HG03103 (cell line): ENCODE data around the gene TRPM3.

Source experiments
- ATAC-seq: cut with Tn5 transposase; IDR thresholded peaks from one replicate; pipeline ENCODE4 v1.9.1; 2021; ENCODE audit warnings: low read depth; ENCODE audit not compliant: unreplicated experiment

Gene TRPM3

DNA sequence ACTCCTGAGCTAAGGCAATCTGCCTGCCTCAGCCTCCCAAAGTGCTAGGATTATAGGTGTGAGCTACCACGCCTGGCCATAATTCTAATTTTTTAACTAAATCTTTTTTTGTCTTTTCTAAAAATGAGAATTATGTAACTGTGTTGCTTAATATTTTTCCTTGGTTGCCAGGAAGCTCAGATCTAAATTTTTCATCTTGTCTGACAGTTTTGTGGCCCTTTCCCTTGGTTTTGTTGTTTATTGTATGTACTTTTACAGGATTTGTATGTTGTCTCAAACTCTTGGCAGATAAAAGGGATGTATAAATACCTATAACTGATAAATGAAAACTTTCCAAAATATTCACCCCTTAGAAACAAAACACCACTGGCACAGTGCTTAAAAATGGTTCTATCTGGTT lies 618.7 kb downstream of the TRPM3 start:
- no peak for ATAC-seq

DNA sequence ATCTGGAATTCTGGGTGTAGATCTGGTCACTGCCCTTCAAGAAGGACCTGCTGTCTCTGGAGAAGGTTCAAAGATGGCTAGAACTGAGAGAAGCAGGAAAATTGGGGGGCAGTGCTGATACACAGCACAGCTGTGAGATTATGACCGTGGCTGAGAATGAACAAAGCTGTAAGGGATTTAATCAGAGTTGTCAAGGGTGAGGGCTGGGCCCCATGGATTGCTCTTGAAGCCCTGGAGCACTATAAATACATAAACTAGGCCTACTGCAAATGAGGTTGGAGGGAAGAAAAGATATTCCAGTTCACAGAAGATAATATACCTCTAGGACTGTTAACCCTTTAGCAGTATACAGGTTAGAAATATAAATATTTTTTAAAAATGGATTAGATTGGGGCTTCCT lies 620.6 kb downstream of the TRPM3 start:
- no peak for ATAC-seq

DNA sequence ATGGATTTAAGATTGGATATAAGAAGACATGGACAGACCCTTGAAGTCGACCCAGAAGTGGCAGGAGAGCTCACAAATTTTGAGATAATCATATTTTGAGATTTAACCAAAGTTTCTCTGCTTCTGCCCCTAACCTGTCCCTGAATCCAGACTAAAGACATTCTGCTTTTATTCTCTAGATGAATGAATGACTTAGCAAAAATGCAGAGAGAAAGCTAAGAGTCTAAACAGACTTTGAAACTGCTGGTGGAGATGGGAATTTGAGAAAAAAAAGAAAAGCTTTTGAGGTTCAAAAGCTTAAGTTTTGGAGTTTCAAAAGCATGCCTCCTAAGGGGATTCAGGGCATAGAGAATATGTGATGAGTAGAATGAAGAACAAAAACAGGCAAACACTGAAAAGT lies 621.8 kb downstream of the TRPM3 start:
- no peak for ATAC-seq

DNA sequence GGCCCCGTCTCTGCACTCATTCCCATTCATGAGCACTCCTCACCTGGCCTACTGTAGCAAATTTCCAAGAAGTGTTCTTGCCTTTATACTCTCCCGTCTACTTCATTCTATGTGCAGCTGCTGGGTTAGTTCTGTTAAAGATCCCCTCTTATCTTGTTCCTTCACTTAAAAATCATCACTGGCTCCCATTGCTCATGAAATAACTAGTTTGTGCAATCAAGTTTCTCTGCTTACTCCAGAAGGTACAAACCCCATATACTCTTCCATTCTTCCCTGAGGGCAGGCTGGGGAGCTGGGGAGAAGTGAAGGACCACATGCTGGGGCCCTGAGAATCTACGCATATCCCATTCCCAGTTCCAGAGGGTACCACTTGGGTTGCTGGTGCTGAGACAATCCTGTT lies 622.6 kb downstream of the TRPM3 start:
- ATAC-seq = no peak

DNA sequence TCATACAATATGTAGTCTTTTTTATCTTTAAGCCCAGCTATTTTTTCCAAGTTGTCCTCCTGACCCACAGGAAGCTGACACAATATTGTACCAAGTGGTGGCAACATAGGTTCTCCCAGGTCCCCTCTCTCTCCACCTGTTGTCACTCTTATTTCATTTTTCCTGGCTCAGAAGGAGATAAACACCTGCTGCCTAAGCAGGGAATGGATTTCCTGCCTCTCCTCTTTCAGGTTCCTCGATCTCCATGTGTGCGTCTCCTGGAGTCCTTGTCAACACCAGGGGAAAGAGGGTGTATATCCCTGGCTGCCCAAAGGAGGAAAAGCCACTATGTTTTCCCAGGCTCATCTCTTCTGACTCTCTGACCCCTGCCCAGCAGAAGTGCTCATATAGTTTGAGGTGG lies 625.2 kb downstream of the TRPM3 start:
- no peak for ATAC-seq

DNA sequence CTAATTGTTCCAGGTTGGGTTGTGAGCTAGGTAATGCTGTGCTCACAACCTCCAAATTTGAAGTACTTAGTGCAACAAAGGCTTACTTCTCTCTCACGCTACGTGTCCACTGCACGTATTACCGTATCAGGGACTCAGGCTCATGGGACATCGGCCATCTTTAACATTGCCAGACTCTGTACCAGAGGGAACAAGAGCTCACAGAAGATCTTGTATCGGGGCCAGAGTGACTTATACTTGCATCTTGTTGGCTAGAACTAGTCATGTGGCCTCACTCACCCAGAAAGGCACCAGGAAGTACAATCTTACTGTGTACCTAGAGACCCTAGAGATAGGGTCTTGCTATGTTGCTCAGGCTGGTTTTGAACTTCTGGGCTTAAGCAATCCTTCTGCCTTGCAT lies 625.9 kb downstream of the TRPM3 start:
- ATAC-seq = no peak

DNA sequence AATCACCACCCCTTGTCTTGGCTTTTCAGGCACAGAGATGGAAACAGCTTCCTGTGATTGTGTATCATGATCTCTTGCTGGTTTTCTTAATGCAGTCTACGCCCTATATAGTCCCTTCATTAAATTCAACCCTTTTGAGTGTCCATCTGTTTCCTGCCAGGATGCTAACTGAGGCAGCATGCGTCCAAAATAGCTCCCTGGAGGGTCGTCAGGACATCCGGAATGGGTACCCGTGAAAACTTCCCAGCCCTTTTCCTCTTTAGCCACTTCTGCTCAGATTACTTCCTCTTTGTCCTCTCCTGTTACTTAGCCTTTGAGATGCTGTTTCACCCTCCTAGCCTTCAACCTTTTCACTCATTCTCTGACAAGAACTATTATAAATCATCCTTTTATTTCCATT lies 627.2 kb downstream of the TRPM3 start:
- ATAC-seq = no peak

DNA sequence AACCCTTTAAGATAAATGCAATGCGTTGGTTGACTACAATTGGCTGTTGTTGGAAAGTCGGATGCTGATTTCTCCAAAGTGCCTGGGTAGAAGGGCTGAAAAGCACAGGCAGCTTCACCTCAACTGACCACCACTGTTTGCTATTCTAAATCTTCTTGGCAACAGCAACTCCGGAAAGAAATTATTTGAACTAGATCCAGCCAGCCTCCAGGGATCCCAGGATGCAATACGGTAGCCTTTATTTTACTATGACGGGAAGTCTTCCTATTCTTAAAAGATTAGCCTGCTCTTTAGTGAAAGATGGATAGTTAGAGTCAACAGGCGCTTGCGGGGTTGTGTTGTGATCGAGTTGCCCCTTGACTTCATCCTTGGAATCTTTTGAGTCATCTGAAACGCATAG lies 628.4 kb downstream of the TRPM3 start:
- no peak for ATAC-seq

DNA sequence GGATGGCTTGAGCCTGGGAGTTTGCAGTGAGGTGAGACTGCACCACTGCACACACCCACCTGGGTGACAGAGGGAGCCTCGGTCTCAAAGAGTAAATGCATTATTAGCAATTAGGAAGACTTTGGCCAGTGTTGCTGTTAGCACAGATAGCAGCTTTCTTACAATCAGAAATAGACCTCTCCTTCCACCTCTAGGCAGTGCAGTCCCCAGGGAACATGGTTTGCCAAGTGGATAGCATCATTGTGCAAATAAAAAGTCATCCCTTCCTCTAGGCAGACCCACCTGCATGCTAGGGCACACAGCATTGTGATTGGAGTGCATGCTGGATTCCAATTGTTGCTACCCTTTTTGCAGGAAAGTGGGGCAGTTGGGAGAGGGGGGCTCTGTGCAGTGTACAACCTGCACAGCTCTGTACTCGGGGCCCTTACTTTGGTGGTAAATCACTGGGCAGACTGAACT lies 629.1 kb downstream of the TRPM3 start:
- ATAC-seq = no peak

DNA sequence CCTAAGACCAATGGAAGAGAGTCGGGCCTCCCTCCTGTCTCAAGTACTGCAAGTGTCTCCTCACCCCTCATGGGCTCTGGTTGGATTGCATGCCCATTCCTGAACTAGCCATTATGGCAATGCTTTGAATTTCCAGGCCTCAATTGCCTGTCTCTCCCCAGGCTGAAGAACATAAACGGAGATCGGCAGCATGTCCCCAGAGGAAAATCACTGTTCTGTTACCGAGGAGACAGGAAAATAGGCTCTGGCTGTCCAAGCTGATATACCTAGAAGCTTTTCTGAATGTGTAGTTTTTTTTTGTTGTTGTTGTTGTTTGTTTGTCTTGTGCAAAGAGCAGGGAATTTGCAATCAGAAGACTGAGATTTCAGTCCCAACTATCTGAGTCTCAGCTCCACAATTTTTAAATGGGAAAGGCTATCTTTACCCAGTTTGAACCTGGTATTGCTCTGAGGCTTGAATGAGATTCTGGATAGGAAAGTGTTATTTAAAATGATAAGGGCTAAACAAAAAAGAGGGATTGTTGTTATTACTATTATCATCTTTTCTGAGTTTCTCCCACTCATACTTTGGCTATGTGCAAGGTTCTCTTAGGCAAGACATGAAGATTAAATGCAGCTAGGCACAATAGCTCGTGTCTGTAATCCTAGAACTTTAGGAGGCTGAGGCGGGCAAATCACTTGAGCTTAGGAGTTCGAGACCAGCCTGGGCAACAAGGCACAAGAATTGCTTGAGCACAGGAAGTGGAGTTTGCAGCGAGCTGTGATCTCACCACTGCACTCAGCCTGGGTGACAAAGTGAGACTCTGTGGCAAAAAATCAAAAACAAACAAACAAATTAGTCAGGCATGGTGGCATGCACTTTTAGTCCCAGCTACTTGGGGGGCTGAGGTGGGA lies 629.7 kb downstream of the TRPM3 start:
- ATAC-seq = no peak

DNA sequence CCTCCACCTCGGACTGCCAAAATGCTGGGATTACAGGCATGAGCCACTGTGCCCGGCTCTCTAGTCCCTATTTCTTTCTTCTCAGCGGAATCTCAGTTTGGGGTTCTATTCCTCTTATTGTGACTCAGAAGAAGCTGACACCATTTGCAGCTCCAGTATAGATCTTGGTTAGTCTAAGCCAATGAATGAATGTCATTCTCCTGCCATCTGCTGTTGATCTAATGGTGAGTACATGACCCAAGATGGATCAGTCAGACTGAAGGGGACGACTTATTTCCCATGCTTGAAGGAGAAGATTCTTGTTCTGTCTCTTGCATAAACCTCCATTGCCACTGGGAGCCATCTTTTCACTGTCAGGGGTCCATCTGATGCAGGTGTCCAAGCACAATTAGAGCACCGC lies 630.9 kb downstream of the TRPM3 start:
- ATAC-seq = no peak

DNA sequence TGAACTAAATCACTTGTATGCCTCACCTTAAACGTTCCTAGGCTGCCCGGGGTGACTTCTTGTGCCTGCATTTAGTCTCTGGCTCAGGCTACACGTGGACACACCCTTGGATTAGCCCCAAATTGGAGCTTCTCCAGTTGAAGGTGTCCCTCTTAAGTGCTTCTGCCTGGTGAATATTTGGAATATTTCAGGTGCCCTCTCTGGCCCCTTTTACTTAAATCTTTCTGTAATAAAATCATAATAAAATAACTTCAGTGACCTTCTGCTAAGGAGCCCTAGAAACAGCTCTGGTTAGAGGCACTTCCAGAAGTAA lies 632.7 kb downstream of the TRPM3 start:
- no peak for ATAC-seq

DNA sequence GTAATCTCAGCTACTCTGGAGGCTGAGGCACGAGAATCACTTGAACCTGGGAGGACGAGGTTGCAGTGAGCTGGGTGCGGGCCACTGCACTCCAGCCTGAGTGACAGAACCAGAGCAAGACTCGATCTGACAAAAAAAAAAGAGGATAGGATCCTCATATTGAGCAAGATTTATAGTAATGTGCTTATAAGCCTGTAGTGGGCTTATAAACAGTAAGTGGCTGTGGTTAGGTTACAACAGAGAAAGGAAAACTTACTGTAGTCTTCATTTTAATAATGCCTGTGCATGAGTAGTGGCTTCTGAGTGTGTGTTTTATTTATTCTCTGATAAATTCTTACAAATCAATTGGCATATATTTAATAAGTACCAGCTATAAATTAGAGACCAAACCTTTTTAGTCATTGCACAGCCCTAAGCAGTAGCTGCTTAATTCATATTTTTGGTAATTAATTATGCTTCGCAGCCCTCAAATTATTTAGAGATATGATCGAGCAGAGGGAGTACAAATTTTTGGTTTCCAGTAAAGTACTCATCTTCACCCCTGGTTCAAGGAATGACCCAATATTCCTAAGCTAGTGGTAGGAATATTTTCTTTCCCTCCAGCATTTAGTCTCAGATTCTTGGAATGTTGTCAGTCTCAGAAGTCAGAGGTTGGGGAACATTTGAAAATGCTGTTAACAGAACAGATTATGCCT lies 633.2 kb downstream of the TRPM3 start:
- no peak for ATAC-seq

DNA sequence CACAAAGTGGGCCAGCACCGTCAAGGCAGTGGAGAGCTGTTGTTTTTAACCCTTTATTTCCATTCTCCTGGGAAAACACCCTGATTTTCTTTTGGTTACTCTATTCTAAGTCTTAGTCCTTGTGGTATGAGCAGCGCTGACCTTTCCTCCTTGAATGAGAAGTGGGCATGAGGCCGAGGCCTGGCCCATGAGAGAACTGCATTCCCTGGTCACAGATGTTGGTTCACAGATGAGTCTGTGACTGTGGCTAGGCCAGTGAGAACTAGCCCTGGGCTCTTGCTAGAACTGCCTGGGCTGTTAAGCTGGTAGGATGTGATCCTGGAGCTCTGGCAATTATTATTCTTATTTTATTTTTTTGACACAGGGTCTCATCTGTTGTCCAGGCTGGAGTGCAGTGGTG lies 635.3 kb downstream of the TRPM3 start:
- no peak for ATAC-seq

DNA sequence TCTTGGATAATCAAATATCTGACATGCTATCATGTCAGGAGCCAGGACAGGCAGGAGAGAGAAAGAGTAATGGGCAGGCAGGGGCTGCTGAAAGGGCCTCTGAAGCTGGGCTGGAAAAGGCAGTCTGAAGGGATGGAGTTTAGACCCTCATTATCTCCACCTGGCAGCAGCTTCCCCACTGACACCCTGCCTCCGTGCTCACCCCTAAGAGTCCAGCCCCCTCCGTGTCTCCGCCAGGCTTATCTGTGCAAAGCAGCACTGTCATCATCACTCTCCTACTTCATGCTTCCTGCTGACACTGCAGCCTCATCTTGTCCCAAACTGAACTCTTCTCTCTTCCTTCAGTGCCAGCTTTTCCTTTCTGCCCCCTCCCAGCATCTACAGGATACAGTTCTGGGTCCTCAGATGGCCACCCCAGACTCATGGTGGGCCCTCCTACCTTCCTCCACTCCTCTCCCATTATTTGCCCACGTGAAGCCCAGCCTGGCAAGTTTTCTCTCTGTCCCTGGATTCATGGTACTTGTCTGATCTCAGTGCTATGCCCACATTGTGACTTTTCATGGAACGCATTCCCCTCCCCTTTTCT lies 636.1 kb downstream of the TRPM3 start:
- no peak for ATAC-seq

DNA sequence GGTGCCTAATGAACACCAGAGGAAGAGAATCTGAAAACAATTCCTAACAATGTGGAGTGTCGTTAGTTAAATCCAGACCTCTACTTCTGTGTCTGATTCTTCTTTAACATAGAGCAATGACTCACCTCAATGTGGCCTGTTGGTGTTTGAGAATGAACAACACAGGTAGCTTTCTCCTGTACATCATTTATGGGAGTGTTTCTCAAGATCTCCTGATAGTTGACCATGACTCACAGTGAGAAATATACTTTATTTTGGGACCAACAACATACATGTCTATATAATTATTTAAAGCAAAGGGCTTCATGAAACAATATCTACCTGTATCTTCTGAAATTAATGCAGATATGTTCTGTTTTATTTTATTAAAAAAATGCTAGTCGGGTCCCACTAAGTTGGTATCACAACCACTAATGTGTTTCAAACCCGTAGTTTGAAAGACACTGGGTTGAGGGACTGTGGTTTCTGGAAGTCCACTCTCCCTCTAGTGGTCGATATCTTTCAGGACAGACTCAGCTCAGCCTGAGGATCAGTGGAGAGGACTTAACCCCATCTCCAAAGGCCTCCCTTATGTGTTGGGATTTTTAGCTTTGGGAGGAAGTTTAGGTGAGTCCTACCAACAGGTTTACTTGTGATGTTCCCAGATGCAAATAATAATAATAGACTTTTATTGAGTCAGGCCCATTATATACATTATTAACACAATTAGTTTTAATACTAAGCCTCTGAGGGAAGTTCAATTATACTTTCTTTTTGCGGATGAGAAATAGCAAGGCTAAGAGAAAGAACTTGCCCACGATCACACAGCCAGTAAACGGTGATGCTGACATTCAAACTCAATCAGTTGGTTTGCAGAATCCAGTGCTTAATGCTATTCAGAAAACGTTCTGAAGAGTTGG lies 636.9 kb downstream of the TRPM3 start:
- ATAC-seq = peak; percentile 75

DNA sequence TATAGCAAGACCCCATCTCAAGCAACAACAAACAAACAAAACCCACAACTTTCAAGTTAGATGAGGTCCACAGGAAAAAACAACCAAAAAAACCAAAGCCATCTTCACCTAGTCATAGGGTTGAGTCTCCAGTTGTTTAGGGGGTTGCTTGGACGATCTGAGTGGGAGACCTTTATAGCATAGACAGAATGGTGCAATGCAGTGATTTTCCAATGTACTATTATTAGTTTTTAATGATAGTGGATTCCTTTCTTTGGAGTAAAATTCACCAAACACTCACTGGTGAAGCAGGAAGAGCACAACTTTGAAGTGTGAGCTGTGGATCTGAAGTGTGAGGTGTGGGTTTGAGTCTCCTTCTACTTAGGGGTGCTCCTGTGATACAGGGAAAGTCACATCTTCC lies 640.0 kb downstream of the TRPM3 start:
- no peak for ATAC-seq

DNA sequence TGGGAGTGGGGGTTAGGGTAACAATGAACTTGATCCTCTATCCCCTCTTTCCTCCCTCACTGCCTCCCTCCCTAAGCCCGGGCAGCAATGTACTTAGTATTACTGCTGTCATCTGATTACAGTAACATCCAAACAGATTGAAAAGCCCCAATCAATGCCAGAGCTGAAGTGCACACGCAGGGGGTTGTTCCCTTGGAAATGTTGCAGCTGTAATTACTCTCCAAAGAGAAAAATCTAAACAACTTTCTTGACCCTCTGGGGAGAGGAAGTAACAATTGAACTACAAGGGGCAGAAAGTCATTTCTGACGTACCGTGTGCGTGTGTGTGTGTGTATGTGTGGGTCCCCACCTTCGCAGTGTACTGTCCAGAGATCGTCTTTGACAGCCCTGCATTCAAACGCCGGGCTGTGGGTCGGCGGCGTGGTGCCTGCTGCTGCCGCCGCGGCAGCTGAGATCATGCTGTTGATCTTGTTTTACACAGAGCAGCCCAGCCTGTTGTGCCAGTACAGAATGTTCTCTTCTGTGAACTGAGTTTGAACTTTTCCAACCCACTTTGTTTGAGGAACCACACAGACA lies 640.9 kb downstream of the TRPM3 start:
- no peak for ATAC-seq

DNA sequence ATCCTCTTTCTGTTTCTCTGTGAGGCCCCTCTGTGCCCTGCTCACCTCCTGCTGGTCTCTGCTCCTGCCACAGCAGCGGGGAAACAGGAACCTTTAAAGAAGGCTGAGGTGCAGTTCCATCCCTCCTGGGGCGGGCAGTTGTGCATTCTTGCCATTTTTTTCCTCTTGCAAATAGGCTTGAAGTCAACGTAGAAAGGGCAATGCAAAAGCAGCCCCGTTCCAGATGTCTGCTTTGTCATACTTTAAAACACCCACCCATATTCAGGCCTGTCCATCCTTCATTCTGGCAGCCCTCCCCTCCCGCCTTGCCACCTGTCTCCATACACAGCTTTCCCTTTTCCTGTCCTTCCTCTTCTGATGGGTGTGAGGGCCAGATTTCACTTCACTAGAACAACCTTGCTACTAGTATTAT lies 641.5 kb downstream of the TRPM3 start:
- no peak for ATAC-seq
